Measurements from ENCODE around the gene METTL8. TPM values are rescaled to one million over a fixed set of nuclear protein-coding genes. Genes with fewer than 3 reads are reported as not detected.
"Not testable (repeated sequence)": the region's sequence is repeated elsewhere in the genome, so short reads cannot be mapped to it uniquely, and the experiment has no call there.

METTL8 gene
- total and polyA plus RNA-seq, 9 donors: 4.5 to 33.0 (median 17.2) TPM

DNA sequence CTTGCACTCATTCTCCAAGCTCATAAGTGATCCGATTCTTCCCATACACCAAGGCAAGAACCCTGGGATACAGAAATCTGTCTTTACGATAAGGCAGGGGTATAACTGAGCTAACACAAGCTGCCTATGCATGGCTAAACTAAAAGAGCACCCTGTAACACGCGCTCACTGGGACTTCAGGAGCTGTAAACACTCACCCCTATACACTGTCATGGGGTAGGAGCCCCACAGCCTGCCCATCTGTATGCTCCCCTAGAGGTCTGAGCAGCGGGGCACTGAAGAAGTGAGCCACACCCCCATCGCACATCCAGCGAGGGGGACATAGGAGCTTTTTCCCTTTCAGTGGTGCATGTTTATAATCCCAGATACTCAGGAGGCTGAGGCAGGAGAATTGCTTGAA is 46.7 kb downstream of the METTL8 start:
- no peaks in the 10 kb centered on the region for H3K36me3 ChIP-seq
- DNase-seq: no peak
- H3K4me1 ChIP-seq (ENCODE audit: insufficient read depth): no peaks in the 10 kb centered on the region
- TF ChIP-seq, protein P1, sequence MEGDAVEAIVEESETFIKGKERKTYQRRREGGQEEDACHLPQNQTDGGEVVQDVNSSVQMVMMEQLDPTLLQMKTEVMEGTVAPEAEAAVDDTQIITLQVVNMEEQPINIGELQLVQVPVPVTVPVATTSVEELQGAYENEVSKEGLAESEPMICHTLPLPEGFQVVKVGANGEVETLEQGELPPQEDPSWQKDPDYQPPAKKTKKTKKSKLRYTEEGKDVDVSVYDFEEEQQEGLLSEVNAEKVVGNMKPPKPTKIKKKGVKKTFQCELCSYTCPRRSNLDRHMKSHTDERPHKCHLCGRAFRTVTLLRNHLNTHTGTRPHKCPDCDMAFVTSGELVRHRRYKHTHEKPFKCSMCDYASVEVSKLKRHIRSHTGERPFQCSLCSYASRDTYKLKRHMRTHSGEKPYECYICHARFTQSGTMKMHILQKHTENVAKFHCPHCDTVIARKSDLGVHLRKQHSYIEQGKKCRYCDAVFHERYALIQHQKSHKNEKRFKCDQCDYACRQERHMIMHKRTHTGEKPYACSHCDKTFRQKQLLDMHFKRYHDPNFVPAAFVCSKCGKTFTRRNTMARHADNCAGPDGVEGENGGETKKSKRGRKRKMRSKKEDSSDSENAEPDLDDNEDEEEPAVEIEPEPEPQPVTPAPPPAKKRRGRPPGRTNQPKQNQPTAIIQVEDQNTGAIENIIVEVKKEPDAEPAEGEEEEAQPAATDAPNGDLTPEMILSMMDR (IDR thresholded peaks at IDR 0.05): no peak
- no peak for TF ChIP-seq EP300 (IDR thresholded peaks at IDR 0.05)
- TF ChIP-seq POLR2A (IDR thresholded peaks at IDR 0.05): no peak
- no peak overlapping the region for H3K4me3 ChIP-seq
- intact Hi-C loops (cut with DNase I): no loop called here
- 85 to 95% (median 91%) methylated on average over 7 of the region's 7 CpGs for WGBS, 3 donors
- no peak overlapping the region for H3K27ac ChIP-seq
- no peaks in the 10 kb centered on the region for H3K9me3 ChIP-seq
- no peaks in the 10 kb centered on the region for H3K27me3 ChIP-seq

- WGBS, 3 donors: 92 to 95% (median 93%) methylated on average over 10 of the region's 10 CpGs
- Histone ChIP-seq H3K4me3 (no peak overlapping the region), H3K36me3 (no peaks in the 10 kb centered on the region), H3K27ac (no peak overlapping the region), H3K4me1 (ENCODE audit: insufficient read depth) (no peaks in the 10 kb centered on the region), H3K27me3 (no peaks in the 10 kb centered on the region), H3K9me3 (no peaks in the 10 kb centered on the region)
- TF ChIP-seq EP300 (IDR thresholded peaks at IDR 0.05) (no peak), POLR2A (IDR thresholded peaks at IDR 0.05) (no peak)
- TF ChIP-seq, protein P1 (IDR thresholded peaks at IDR 0.05): no peak
- intact Hi-C loops (cut with DNase I): no loop called here
- no peak for DNase-seq
These were observed 47.2 kb downstream of the METTL8 start for GRCh38 chr2:171386627-171387026.

DNA sequence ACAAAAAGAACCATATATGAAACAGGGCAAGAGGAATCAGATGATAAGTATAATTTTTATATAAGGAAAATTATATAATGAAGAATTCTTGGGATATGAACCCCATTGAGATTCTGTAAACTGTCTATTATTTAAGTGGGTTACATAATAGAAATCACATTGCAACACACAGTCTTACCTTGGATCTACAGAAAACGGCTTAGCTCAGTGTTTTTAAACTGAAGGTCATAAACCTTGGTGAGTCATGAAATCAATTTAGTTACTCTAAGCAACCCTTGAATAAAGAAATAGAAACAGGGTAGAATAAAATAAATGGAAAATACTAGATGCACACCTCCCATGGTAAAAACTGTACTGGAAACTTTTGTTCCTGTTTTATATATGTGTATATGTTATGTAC is 50.7 kb downstream of the METTL8 start:
- no peaks in the 10 kb centered on the region for H3K4me1 ChIP-seq (ENCODE audit: insufficient read depth)
- no peak for DNase-seq
- intact Hi-C loops (cut with DNase I): no loop called here
- H3K9me3 ChIP-seq: no peaks in the 10 kb centered on the region
- H3K27ac ChIP-seq: no peak overlapping the region
- TF ChIP-seq POLR2A (IDR thresholded peaks at IDR 0.05): no peak
- TF ChIP-seq, protein P1 (IDR thresholded peaks at IDR 0.05): no peak
- no peak for TF ChIP-seq EP300 (IDR thresholded peaks at IDR 0.05)
- H3K27me3 ChIP-seq: no peaks in the 10 kb centered on the region
- H3K4me3 ChIP-seq: no peak overlapping the region
- WGBS, 3 donors: 16 to 27% (median 22%) methylated on average over 1 of the region's 1 CpG
- no peaks in the 10 kb centered on the region for H3K36me3 ChIP-seq

GRCh38 chr2:171382175-171382574 is 51.6 kb downstream of the METTL8 start:
- DNase-seq; H3K4me3 ChIP-seq; intact Hi-C loops (cut with DNase I); H3K4me1 ChIP-seq (ENCODE audit: insufficient read depth); H3K9me3 ChIP-seq; H3K27ac ChIP-seq; H3K36me3 ChIP-seq; H3K27me3 ChIP-seq: not testable (repeated sequence)
- WGBS, 3 donors: 96 to 100% (median 97%) methylated on average over 1 of the region's 1 CpG

- H3K4me1 ChIP-seq (ENCODE audit: insufficient read depth); DNase-seq; H3K27me3 ChIP-seq; intact Hi-C loops (cut with DNase I); H3K9me3 ChIP-seq; H3K36me3 ChIP-seq; H3K27ac ChIP-seq; H3K4me3 ChIP-seq: not testable (repeated sequence)
These were observed 55.9 kb downstream of the METTL8 start for GRCh38 chr2:171377852-171378251.

DNA sequence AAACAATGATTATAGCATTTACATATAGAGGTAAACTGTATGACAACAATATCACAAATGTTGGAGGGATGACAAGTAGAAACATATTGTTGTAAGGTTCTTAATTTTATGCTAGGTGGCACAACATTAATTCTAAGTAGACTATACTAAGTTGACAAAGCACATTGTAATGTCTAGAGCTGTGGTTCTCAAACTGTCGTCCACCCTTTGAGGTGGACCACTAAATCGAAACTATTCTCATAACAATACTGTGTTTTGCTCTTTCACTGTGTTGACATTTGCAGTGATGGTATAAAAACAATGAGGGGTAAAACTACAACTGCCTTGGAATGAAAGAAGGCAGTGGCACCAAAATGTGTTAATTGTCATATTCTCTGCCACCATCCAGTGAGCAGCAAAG is 66.1 kb downstream of the METTL8 start:
- Histone ChIP-seq H3K9me3 (no peaks in the 10 kb centered on the region), H3K4me3 (no peak overlapping the region), H3K4me1 (ENCODE audit: insufficient read depth) (no peaks in the 10 kb centered on the region), H3K36me3 (no peaks in the 10 kb centered on the region), H3K27ac (no peak overlapping the region), H3K27me3 (no peaks in the 10 kb centered on the region)
- TF ChIP-seq POLR2A (IDR thresholded peaks at IDR 0.05) (no peak), EP300 (IDR thresholded peaks at IDR 0.05) (no peak)
- TF ChIP-seq, protein P1 (IDR thresholded peaks at IDR 0.05): no peak
- no peak for DNase-seq
- 94 to 99% (median 97%) methylated on average over 2 of the region's 2 CpGs for WGBS, 3 donors
- intact Hi-C loops (cut with DNase I): no loop called here
